ENCODE measurements around the gene INF2. TPM values are rescaled to one million over a fixed set of nuclear protein-coding genes. Genes with fewer than 3 reads are reported as not detected.

INF2 gene
- total RNA-seq, 5 donors from 2014 or later (not counting 1 experiment from before 2014, with no cell fraction given) = 72.7 to 128 (median 83.7) TPM

- Histone ChIP-seq H3K27me3 (replicated peaks in 1 of 2; ENCODE audit: control insufficient read depth in 2 of 2, extremely low read depth in 1 of 2, insufficient read depth in 2 of 2, low read length in 1 of 2) (peaks cover 0 to 22% of the 10 kb centered on the region in 2 experiments), H3K4me3 (ENCODE audit: control insufficient read depth in 1 of 2, extremely low read depth in 1 of 2, low read length in 1 of 2) (no peak overlapping the region), H3K27ac (ENCODE audit: low read length) (no peak overlapping the region), H3K36me3 (ENCODE audit: control insufficient read depth in 2 of 2, extremely low read depth in 1 of 2, insufficient read depth in 1 of 2, low read length in 1 of 2) (no peaks in the 10 kb centered on the region), H3K9me3 (no peaks in the 10 kb centered on the region), H3K4me1 (ENCODE audit: control insufficient read depth in 1 of 2, extremely low read depth in 1 of 2, insufficient read depth in 2 of 2, low read length in 2 of 2) (peaks cover 0 to 7% of the 10 kb centered on the region in 2 experiments)
- DNase-seq = no peak
- H3K4me1 Mint-ChIP-seq = peaks cover 0 to 6% (median 0%) of the 10 kb centered on the region in 3 donors
- ChIA-PET POLR2A (no interaction called here), CTCF (no interaction called here)
- no peaks in the 10 kb centered on the region for H3K36me3 Mint-ChIP-seq
- ATAC-seq (replicated peaks in 1 of 4) = no peak
- H3K9me3 Mint-ChIP-seq = no peaks in the 10 kb centered on the region
- no peaks in the 10 kb centered on the region for H3K27me3 Mint-ChIP-seq
- H3K4me3 Mint-ChIP-seq = no peak overlapping the region
- 82% methylated on average over 26 of the region's 32 CpGs for WGBS (ENCODE audit: insufficient coverage)
- H3K27ac Mint-ChIP-seq = no peak overlapping the region
Observed at GRCh38 chr14:104742586-104743455, 53.4 kb downstream of the INF2 start.

- 86% methylated on average over 22 of the region's 28 CpGs for WGBS (ENCODE audit: insufficient coverage)
- CTCF ChIA-PET = interaction anchor here in 1 of 2 donors (0.5 kb wide), 1 partner anchor 133 kb away, joined by 5 read pairs; no protein-coding TSS in a partner anchor
- Mint-ChIP-seq H3K4me1 (peaks cover 0 to 6% (median 0%) of the 10 kb centered on the region in 3 donors), H3K27ac (no peak overlapping the region), H3K4me3 (no peak overlapping the region), H3K27me3 (no peaks in the 10 kb centered on the region), H3K9me3 (no peaks in the 10 kb centered on the region), H3K36me3 (no peaks in the 10 kb centered on the region)
- no peak for DNase-seq
- Histone ChIP-seq H3K9me3 (no peaks in the 10 kb centered on the region), H3K4me1 (ENCODE audit: control insufficient read depth in 1 of 2, extremely low read depth in 1 of 2, insufficient read depth in 2 of 2, low read length in 2 of 2) (peaks cover 0 to 7% of the 10 kb centered on the region in 2 experiments), H3K27ac (ENCODE audit: low read length) (no peak overlapping the region), H3K4me3 (ENCODE audit: control insufficient read depth in 1 of 2, extremely low read depth in 1 of 2, low read length in 1 of 2) (no peak overlapping the region), H3K27me3 (replicated peaks in 1 of 2; ENCODE audit: control insufficient read depth in 2 of 2, extremely low read depth in 1 of 2, insufficient read depth in 2 of 2, low read length in 1 of 2) (peaks cover 0 to 19% of the 10 kb centered on the region in 2 experiments), H3K36me3 (ENCODE audit: control insufficient read depth in 2 of 2, extremely low read depth in 1 of 2, insufficient read depth in 1 of 2, low read length in 1 of 2) (no peaks in the 10 kb centered on the region)
- ATAC-seq (replicated peaks in 1 of 4) = no peak
- POLR2A ChIA-PET = no interaction called here
Observed at GRCh38 chr14:104743461-104744380, 54.3 kb downstream of the INF2 start.

- ATAC-seq (replicated peaks in 1 of 4) (no peak), DNase-seq (no peak)
- ChIA-PET POLR2A (no interaction called here), CTCF (interaction anchor here in 1 of 2 donors (0.5 kb wide), 1 partner anchor 132 kb away, joined by 5 read pairs; no protein-coding TSS in a partner anchor)
- Histone ChIP-seq H3K4me1 (ENCODE audit: control insufficient read depth in 1 of 2, extremely low read depth in 1 of 2, insufficient read depth in 2 of 2, low read length in 2 of 2) (peaks cover 0 to 7% of the 10 kb centered on the region in 2 experiments), H3K4me3 (ENCODE audit: control insufficient read depth in 1 of 2, extremely low read depth in 1 of 2, low read length in 1 of 2) (no peak overlapping the region), H3K27ac (ENCODE audit: low read length) (no peak overlapping the region), H3K27me3 (replicated peaks in 1 of 2; ENCODE audit: control insufficient read depth in 2 of 2, extremely low read depth in 1 of 2, insufficient read depth in 2 of 2, low read length in 1 of 2) (peaks cover 0 to 20% of the 10 kb centered on the region in 2 experiments), H3K9me3 (no peaks in the 10 kb centered on the region), H3K36me3 (ENCODE audit: control insufficient read depth in 2 of 2, extremely low read depth in 1 of 2, insufficient read depth in 1 of 2, low read length in 1 of 2) (no peaks in the 10 kb centered on the region)
- Mint-ChIP-seq H3K4me3 (no peak overlapping the region), H3K27ac (no peak overlapping the region), H3K27me3 (no peaks in the 10 kb centered on the region), H3K4me1 (peaks cover 0 to 6% (median 0%) of the 10 kb centered on the region in 3 donors), H3K36me3 (no peaks in the 10 kb centered on the region), H3K9me3 (no peaks in the 10 kb centered on the region)
- WGBS (ENCODE audit: insufficient coverage) = 86% methylated on average over 5 of the region's 10 CpGs
Observed at GRCh38 chr14:104744484-104744883, 55.1 kb downstream of the INF2 start.

GRCh38 chr14:104745431-104745830 lies 56.0 kb downstream of the INF2 start:
- no peak overlapping the region for H3K27ac Mint-ChIP-seq
- ATAC-seq (replicated peaks in 1 of 4) (no peak), DNase-seq (no peak)
- no peaks in the 10 kb centered on the region for H3K9me3 Mint-ChIP-seq
- ChIA-PET POLR2A (no interaction called here), CTCF (no interaction called here)
- WGBS (ENCODE audit: insufficient coverage) = 94% methylated on average over 5 of the region's 9 CpGs
- Histone ChIP-seq H3K27me3 (replicated peaks in 1 of 2; ENCODE audit: control insufficient read depth in 2 of 2, extremely low read depth in 1 of 2, insufficient read depth in 2 of 2, low read length in 1 of 2) (peaks cover 0 to 18% of the 10 kb centered on the region in 2 experiments), H3K4me3 (ENCODE audit: control insufficient read depth in 1 of 2, extremely low read depth in 1 of 2, low read length in 1 of 2) (no peak overlapping the region), H3K27ac (ENCODE audit: low read length) (no peak overlapping the region), H3K9me3 (no peaks in the 10 kb centered on the region), H3K36me3 (ENCODE audit: control insufficient read depth in 2 of 2, extremely low read depth in 1 of 2, insufficient read depth in 1 of 2, low read length in 1 of 2) (no peaks in the 10 kb centered on the region), H3K4me1 (ENCODE audit: control insufficient read depth in 1 of 2, extremely low read depth in 1 of 2, insufficient read depth in 2 of 2, low read length in 2 of 2) (peaks cover 0 to 7% of the 10 kb centered on the region in 2 experiments)
- H3K36me3 Mint-ChIP-seq = no peaks in the 10 kb centered on the region
- H3K4me1 Mint-ChIP-seq = peaks cover 0 to 6% (median 0%) of the 10 kb centered on the region in 3 donors
- no peak overlapping the region for H3K4me3 Mint-ChIP-seq
- no peaks in the 10 kb centered on the region for H3K27me3 Mint-ChIP-seq

DNA sequence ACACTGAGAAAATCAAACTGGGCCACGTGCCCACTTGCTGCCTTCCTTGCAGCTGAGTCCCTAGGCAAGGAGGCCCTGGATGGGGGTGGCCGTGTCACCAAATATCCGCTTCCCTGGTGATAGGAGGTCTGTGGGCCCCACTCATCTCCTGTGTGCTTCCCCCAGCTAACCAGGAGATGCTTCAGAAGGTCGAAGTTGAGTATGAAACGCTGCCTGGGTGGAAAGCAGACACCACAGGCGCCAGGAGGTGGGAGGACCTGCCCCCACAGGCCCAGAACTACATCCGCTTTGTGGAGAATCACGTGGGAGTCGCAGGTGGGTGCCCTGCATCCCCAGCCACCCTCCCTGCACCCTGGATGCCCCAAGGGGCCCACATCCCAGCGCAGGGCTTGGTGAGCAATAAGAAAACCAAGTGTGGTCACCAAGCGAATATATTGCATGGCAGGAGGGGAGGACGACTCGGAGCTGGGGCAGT lies 56.7 kb downstream of the INF2 start:
- peak in 1 of 4 experiments; percentile 40 for ATAC-seq (replicated peaks in 1 of 4)
- CTCF ChIA-PET = no interaction called here
- H3K27me3 Mint-ChIP-seq = no peaks in the 10 kb centered on the region
- no peaks in the 10 kb centered on the region for H3K9me3 ChIP-seq
- H3K4me1 ChIP-seq (ENCODE audit: control insufficient read depth in 1 of 2, extremely low read depth in 1 of 2, insufficient read depth in 2 of 2, low read length in 2 of 2) = peaks cover 0 to 7% of the 10 kb centered on the region in 2 experiments
- H3K4me1 Mint-ChIP-seq = peaks cover 0 to 9% (median 3%) of the 10 kb centered on the region in 3 donors
- H3K4me3 ChIP-seq (ENCODE audit: control insufficient read depth in 1 of 2, extremely low read depth in 1 of 2, low read length in 1 of 2) = no peak overlapping the region
- WGBS (ENCODE audit: insufficient coverage) = 47% methylated on average over 3 of the region's 13 CpGs
- no peak overlapping the region for H3K27ac ChIP-seq (ENCODE audit: low read length)
- no peaks in the 10 kb centered on the region for H3K36me3 Mint-ChIP-seq
- H3K27me3 ChIP-seq (replicated peaks in 1 of 2; ENCODE audit: control insufficient read depth in 2 of 2, extremely low read depth in 1 of 2, insufficient read depth in 2 of 2, low read length in 1 of 2) = peaks cover 0 to 18% of the 10 kb centered on the region in 2 experiments
- H3K27ac Mint-ChIP-seq = no peak overlapping the region
- no peak for DNase-seq
- H3K9me3 Mint-ChIP-seq = no peaks in the 10 kb centered on the region
- no peaks in the 10 kb centered on the region for H3K36me3 ChIP-seq (ENCODE audit: control insufficient read depth in 2 of 2, extremely low read depth in 1 of 2, insufficient read depth in 1 of 2, low read length in 1 of 2)
- H3K4me3 Mint-ChIP-seq = no peak overlapping the region
- POLR2A ChIA-PET = no interaction called here

DNA sequence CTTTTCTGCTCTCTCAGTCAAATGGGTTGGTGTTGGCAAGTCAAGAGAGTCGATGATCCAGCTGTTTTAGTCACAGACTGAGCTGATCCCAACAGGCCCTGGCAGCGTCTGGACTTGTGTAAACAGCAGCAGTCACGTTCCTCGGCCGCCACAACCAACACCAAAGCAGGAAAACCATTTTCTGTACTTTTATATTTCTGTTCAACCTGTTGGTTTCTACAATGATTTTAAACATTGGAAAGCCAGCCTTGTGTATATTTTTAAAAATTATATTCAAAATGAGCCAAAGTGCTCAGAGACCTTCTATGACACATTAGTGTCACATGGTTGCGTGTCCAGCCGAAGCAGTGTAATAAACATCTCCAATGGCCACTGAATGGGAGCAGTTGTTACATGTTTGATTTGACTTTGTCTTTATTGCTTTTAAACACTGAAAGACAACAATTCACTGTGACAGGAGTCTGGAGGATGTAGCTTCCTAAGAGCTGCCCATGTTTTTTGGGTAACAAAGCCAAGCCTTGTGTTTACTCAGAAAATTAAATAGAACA lies 57.6 kb downstream of the INF2 start:
- ChIA-PET POLR2A (no interaction called here), CTCF (no interaction called here)
- no peak overlapping the region for H3K4me3 ChIP-seq (ENCODE audit: control insufficient read depth in 1 of 2, extremely low read depth in 1 of 2, low read length in 1 of 2)
- DNase-seq = no peak
- no peak overlapping the region for H3K27ac ChIP-seq (ENCODE audit: low read length)
- ATAC-seq (replicated peaks in 1 of 4) = no peak
- Mint-ChIP-seq H3K27ac (no peak overlapping the region), H3K9me3 (no peaks in the 10 kb centered on the region), H3K4me1 (peaks cover 0 to 10% (median 3%) of the 10 kb centered on the region in 3 donors), H3K27me3 (no peaks in the 10 kb centered on the region), H3K36me3 (no peaks in the 10 kb centered on the region), H3K4me3 (no peak overlapping the region)
- peaks cover 0 to 11% of the 10 kb centered on the region in 2 experiments for H3K4me1 ChIP-seq (ENCODE audit: control insufficient read depth in 1 of 2, extremely low read depth in 1 of 2, insufficient read depth in 2 of 2, low read length in 2 of 2)
- H3K36me3 ChIP-seq (ENCODE audit: control insufficient read depth in 2 of 2, extremely low read depth in 1 of 2, insufficient read depth in 1 of 2, low read length in 1 of 2) = no peaks in the 10 kb centered on the region
- H3K27me3 ChIP-seq (replicated peaks in 1 of 2; ENCODE audit: control insufficient read depth in 2 of 2, extremely low read depth in 1 of 2, insufficient read depth in 2 of 2, low read length in 1 of 2) = peaks cover 0 to 18% of the 10 kb centered on the region in 2 experiments
- no peaks in the 10 kb centered on the region for H3K9me3 ChIP-seq
- no CpG with 5 or more reads among the region's 7 CpGs for WGBS (ENCODE audit: insufficient coverage)
